Measurements from ENCODE around the gene NDUFS1.
"Not testable (repeated sequence)": the region's sequence is repeated elsewhere in the genome, so short reads cannot be mapped to it uniquely, and the experiment has no call there.

The NDUFS1 gene

DNA sequence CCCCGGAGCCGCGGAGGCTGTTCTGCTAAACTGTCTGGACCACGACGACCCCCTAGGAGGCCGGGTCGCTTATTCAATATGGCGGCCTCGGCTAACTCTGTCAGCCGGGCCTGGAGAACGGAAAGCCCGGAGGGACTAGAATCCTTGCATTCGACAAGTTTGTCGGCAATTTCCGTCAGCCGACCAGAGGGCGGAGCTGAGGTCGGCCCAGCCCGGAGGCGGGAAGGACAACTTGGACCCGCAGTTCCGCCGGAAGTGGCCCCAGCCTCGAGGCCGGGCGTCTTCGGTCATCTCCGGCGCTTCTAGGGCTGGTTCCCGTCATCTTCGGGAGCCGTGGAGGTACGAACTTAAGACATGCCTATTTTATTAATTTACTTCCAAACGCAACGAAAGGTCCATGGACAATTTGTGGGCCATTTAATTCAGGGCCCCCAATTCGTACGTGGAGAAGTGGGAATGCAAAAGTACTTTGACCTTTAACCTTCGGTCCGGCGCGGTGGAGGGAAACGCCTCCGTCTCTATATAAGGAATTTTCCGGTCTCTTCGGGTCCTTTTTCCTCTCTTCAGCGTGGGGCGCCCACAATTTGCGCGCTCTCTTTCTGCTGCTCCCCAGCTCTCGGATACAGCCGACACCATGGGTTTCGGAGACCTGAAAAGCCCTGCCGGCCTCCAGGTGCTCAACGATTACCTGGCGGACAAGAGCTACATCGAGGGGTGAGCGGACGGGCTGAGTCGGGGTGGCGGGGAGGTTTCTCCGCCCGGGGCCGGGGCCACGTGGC lies at the start of gene NDUFS1, which contains the start of gene EEF1B2:
NDUFS1 (minus strand) TSS at position 99 of the 779 bp plus-strand sequence. CDS start 5,766 bp downstream, outside the sequence.
EEF1B2 (plus strand) TSS at position 550 of the 779 bp plus-strand sequence; CDS start at position 635, 85 bp downstream.
- peak; percentile 98 for DNase-seq (ENCODE audit: low spot score)

DNA sequence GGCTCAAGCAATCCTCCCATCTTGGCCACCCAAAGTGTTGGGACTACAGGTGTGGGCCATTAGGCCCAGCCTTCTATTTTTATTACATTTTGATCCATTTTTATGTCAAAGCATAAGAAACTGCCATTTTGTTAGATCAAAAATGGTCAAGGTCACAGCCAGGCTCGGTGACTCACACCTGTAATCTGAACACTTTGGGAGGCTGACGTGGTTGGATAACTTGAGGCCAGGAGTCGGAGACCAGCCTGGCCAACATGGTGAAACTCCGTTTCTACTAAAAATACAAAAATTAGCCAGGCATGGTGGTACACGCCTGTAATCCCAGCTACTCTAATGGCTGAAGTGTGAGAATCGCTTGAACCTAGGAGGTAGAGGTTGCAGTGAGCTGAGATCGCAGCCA lies 49.7 kb upstream of the NDUFS1 start:
- DNase-seq (ENCODE audit: low spot score): peak; percentile 33

DNA sequence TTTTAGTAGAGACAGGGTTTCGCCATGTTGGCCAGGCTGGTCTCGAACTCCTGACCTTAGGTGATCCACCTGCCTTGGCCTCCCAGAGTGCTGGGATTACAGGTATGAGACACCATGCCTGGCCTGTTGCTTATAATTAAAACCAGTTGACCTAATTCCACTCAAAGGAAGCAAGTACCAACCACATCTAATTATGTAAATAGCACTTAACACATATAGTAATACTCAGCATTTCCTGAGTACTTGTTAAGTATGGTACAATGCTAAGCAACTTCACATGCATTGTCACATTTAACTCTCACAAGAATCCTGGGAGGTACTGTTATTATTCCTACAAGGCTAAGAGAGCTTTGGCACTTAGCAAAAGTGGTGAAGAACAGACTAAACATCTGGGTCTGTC lies 48.1 kb upstream of the NDUFS1 start:
- not testable (repeated sequence) for DNase-seq (ENCODE audit: low spot score)

DNA sequence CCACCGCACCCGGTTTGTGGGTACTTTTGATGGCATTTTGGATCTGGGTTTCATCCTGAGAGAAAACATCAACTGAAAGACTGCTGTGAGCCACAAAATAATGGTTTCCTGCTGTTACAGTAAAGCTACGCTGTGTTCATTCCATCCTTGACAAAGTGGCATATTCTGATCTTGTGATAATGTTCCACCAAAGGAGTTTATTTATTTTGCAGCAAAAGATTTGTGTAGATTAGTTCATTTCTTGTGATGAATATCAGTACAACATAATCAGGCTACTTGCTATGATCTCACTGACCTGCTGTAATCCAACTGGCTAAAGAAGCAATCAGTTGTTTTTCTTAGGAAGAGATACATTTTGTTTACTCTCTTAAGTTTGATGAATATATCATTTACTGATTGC lies 45.5 kb upstream of the NDUFS1 start:
- no peak for DNase-seq (ENCODE audit: low spot score)

DNA sequence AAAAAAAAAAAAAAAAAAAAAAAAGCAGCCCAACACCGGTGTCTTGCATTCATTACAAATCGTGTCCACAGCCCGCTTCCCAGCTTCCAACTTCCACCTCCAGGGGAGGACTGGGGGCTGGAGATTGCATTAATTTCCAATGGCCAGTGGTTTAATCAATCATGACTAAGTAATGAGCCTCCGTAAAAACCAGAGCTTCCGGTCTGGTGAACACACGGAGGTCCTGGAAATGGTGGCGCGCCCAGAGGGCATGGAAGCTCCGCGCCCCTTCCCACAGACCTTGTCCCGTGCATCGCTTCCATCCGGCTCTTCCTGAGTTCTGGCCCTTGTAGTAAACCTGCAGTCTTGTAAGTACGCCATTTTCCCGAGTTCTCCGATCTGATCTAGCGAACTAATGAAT lies 44.1 kb upstream of the NDUFS1 start:
- DNase-seq (ENCODE audit: low spot score): no peak

DNA sequence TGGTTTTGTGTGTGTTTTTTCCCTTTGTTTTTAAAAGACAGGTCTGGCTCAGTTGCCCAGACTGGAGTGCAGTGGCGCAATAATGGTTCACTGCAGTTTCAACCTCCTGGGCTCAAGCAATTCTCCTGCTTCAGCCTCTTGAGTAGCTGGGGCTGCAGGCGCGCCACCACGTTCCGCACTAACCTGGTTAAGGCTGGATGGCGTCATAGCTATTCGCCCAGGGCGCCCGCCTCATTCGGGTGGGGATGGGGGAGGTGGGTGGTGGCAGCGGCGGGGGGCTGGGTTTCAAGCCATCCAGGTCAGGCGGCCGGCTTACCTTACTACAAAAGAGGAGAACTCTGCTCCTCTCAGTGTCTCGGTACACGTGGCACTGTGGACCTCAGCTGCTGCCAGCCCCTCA lies 43.2 kb upstream of the NDUFS1 start:
- no peak for DNase-seq (ENCODE audit: low spot score)

DNA sequence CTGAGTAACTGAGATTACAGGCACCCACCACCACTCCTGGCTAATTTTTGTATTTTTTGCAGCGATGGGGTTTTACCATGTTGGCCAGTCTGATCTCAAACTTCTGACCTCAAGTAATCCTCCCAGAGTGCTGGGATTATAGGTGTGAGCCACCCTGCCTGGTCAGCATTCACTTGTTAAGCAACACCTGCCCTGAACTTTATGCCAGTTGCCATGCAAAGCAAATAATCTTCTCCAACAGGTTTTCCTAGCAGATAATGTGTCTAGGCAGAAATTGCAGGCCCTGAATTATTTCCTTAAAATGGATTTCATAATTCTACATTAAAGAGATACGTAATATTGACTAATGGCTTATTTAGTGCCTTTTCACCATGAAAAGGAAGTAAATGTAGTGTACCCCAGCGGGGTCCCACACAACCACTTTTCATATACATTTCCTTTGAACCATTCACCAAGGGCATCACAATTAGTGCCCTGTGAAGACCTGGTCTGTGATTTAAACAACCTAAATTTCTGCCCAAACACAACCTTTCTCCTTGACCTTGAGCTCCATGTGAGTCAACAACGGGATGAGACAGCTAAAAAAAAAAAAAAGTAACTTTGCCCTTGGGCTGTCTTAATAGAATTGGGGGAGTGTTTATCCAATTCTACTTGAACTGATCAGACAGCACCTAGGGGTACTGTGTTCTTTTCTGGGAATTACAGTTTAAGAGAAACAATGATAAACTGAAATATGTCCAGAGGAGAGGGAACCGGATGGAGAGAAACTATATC lies 42.0 kb upstream of the NDUFS1 start:
- DNase-seq (ENCODE audit: low spot score): no peak

DNA sequence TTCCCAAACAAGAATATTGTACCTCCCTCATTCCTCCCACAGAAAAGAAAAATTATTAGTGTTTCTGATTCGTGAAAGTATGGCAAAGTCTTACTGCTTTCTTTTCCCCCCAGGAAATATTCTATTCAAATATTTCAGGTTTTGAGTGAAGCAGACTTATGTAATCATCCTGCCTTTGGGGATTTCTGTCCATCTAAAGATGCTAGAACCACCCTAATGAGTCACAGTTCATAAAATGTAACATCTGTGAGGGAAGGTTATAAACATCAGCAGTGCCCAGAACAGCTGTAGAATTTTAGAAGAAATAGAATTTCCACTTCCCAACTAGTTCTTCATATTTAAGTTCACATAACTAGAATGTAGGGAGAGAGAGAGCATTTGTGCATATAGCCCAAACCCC lies 39.4 kb upstream of the NDUFS1 start:
- no peak for DNase-seq (ENCODE audit: low spot score)

DNA sequence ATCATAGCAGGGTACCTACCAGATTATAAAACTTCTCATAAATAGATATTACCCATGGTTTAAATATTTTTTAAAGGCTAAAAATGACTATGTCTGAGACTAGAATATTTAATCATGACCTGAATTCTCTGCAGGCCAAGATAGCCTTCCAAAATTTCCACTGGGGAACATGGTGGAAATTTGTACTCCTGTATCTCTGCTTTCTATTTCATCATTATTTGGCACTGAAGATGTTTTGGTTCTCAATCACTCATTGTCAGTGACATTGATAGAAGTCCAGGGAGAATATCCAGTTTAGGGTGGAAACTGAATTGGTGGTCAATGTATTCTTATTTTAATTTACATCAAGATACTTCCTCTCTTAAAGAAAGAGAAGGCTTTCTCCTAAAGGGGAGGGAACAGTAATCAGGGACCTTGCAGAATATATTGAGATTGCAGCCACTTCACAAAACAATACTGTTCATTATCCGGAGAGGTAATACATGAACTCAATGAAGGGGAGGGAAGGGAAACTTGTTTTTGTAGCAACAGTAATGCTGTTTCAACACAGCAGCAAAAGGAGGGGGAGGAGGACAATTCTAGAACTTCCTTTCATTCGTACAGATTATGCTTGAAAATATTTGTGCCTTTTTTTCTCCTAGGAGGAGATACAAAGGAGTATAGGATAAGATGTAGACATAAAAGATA lies 34.6 kb upstream of the NDUFS1 start:
- no peak for DNase-seq (ENCODE audit: low spot score)

DNA sequence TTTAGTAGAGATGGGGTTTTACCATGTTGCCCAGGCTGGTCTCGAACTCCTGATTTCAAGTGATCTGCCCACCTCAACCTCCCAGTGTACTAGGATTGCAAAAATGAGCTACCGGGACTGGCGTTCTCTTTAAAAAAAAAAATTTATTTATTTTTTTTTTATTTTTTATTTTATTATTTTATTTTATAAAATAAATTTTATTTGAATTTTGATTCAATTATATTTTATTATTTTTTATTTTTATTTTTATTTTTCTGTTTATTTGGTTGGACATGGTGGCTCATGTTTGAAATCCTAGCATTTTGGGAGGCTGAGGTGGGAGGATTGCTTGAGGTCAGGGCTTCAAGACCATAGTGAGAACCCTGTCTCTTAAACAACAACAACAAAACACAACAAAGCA lies 32.9 kb upstream of the NDUFS1 start:
- no peak for DNase-seq (ENCODE audit: low spot score)

DNA sequence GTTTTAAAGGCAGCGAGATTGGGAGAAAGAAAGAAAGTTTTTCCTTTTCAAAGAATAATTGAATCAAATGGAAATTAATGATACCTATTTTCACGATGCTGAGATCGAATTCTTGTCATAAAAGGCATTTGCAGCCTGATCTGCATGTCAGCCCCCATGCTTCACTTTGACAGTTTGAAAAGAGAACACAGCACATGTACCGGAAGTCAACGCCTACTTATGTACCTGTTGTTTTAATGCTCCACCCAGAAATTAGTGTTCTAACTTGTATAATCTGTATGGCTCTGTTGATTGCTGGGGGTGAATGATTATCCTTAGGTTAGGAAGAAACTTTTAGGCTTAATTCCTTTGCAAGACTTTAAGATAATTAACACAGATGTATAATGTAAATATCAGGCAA lies 31.4 kb upstream of the NDUFS1 start:
- no peak for DNase-seq (ENCODE audit: low spot score)

DNA sequence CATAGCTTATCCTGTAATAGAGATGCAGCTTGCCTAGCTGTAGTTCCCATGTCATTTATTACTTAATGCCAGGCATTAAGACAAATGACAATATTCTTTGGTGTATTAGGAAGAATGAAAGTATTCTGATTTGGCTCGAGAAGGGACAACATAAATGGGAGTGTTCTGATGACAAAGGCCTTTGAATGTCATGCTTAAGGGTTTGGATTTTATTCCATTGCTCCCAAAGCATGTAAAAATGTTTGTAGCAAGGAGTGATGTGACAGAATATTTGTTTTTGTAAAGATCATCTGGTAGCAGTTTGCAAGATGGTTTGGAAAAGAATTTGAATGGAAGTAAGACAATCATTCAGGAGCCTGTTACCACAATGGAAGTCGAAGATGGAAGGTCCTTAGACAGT lies 30.9 kb upstream of the NDUFS1 start:
- no peak for DNase-seq (ENCODE audit: low spot score)

DNA sequence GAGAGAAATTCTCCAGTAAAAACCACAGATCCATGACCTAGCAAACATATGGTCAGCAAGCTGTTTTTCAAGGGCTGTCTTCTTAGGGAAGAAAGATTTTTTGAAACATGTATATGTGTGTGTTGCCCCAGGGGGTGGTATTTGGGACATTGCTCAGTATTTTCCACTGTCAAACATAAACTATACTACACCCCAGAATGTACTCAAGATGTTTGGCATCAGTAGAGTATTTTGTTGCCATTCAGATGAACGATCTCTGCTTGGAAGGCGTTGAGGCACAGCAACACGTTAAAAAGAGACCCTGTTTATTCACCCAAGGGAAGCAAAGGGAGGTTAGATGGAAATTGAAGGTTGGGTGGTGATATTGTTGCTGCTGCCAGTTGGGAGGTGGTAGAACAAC lies 30.4 kb upstream of the NDUFS1 start:
- no peak for DNase-seq (ENCODE audit: low spot score)

DNA sequence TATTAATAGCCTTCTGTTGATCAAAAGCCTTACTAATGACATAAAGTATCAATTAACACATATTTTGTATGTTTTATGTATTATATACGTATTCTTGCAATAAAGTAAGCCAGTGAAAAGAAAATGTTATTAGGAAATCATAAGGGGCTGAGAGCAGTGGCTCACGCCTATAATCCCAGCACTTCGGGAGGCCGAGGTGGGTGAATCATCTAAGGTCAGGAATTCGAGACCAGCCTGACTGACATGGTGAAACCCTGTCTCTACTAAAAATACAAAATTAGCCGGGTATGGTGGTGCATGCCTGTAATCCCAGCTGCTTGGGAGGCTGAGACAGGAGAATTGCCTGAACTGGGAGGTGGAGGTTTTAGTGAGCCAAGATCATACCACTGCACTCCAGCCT lies 22.3 kb upstream of the NDUFS1 start:
- DNase-seq (ENCODE audit: low spot score): not testable (repeated sequence)

DNA sequence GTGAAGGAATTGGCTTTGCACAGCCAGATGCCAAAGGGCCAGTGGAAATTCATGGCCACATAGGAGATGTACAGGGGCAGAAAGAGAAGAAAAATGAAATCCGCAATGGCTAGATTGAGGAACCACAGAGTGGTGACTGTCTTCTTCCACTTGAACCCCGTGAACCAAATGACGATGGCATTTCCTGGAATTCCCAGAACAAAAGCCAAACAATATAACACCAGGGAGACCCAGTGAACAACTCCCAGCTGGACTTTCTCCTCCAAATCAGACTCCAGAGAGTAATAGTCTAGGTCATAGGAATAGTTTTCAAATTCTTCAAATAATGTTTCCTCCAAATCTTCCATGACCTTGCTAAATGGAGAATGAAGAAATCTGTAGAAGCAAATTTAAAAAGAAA lies 17.7 kb upstream of the NDUFS1 start:
- DNase-seq (ENCODE audit: low spot score): no peak

DNA sequence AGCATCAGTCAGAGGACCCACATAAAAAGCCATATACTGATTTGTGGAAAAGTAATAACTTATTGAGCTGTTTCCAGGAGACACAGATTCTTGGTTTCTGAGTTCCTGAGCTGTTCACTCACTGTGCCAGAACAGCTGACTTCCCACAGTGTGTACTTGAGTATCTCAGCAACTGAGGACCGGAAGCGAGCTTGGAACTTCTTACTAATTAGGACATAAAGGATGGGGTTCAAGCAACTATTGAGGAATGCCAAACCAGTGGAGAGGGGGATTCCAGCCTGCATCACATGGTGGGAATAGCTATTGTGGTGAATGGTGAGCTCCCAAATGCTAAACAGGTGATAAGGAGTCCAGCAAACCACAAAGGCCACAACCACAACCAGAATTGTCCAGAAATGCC lies 16.9 kb upstream of the NDUFS1 start:
- DNase-seq (ENCODE audit: low spot score): no peak

DNA sequence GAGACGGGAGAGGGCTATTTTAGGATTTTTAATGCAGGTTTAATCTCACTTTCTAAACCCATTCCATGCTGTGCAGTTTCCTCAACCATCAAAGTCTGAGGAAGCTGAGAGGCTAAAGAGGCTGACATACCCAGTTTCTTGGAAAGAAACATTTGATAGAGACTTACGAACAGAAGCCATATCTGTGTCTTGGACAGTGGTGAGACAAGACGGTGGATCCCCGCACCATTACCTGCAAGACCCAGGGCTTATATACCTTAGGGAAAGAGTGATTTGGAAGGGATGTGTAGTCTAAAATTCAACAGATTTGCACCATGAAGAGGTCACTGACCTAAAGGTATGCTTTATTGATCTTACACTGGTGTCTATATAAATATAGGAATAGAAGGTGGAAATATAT lies 13.9 kb upstream of the NDUFS1 start:
- no peak for DNase-seq (ENCODE audit: low spot score)

DNA sequence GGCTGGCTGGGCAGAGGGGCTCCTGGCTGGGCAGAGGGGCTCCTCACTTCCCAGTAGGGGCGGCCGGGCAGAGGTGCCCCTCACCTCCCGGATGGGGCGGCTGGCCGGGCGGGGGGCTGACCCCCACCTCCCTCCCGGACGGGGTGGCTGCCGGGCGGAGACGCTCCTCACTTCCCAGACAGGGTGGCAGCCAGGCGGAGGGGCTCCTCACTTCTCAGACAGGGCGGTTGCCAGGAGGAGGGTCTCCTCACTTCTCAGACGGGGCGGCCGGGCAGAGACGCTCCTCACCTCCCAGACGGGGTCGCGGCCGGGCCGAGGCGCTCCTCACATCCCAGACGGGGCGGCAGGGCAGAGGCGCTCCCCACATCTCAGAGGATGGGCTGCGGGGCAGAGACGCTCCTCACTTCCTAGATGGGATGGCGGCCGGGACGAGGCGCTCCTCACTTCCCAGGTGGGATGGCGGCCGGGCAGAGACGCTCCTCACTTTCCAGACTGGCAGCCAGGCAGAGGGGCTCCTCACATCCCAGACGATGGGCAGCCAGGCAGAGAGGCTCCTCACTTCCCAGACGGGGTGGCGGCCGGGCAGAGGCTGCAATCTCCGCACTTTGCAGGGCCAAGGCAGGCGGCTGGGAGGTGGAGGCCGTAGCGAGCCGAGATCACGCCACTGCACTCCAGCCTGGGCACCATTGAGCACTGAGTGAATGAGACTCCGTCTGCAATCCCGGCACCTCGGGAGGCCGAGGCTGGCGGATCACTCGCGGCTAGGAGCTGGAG lies 12.6 kb upstream of the NDUFS1 start:
- DNase-seq (ENCODE audit: low spot score): not testable (repeated sequence)

DNA sequence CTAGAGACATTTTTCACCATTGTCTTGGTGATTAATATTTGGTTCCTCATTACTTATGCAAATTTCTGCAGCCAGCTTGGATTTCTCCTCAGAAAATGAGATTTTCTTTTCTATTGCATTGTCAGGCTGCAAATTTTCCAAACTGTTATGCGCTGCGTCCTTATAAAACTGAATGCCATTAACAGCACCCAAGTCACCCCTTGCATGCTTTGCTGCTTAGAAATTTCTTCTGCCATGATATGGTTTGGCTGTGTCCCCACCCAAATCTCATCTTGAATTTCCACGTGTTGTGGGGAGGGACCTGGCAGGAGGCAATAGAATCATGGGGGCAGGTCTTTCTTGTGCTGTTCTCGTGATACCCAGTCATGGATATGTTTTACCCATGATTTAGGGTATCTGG lies 9.0 kb upstream of the NDUFS1 start:
- not testable (repeated sequence) for DNase-seq (ENCODE audit: low spot score)

DNA sequence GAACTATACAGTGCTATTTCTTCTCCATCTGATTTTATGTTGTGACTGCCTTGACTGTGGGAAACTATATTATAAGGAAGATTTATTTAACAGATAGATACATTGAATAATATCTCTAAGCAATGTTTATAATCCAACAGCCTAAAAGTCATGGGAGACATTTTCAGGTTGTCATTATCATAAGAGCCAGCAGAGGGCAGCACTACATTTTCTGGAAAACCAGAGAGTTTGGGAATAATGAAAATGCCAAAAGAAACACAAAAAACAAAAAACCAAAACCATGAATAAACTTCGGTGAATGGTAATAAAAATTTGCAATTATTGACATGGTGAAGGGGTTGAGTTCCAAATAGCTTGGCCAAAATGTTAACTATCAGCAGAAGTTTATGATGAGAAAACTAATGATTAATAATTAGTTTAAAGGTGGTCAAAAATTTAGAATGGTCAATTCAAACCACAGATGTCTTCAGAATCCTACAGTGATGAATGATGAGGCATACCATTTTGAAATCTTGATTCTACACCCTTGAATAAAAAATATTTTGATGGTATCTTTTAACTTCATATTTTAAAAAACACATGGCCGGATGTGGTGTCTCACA lies 5.1 kb upstream of the NDUFS1 start:
- peak; percentile 41 for DNase-seq (ENCODE audit: low spot score)

DNA sequence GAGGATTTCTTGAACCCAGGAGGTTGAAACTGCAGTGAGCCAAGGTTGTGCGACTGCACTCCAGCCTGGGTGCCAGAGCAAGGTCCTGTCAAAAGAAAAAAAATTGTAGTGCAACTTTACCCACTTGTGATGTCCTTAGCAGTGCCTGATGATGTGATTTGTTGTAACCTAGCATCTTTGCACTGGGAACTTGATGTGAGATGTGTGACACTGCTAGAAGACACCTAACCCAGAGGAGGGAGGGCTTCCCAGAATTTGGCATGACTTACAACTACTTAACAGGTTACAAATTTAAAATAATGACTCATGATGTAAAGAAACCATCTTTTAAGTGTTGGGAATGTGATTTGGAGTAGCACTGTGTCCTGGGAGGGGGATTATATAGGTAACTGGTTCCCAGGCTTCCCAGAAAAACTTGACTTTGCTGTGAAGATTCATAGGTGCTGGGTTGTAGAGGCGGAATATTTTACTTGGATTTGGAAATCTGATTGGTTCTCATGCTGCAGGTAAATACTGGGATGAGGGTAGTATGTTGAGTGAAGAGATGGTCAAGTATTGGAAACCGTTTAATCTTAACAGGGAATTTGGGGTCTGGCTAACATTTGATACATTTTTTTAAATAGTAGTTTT lies 4.1 kb upstream of the NDUFS1 start:
- DNase-seq (ENCODE audit: low spot score): peak; percentile 59

Data from RKO (cell line).